Measurements from ENCODE around the gene EPM2AIP1.

EPM2AIP1 gene

DNA sequence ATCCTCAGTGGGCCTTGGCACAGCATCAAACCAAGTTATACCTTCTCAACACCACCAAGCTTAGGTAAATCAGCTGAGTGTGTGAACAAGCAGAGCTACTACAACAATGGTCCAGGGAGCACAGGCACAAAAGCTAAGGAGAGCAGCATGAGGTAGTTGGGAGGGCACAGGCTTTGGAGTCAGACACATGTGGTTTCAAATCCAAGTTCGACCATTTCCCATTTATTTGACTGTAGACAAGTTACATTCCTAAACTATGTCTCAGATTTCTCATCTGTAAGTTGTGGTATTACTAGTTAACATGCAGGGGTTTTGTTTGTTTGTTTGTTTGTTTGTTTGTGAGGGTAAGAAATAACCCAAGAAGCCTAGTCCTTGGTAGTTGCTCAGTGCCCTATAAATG lies 47.3 kb upstream of the EPM2AIP1 start:
- Histone ChIP-seq H3F3A (ENCODE audit: low read depth) (no peaks in the 10 kb centered on the region), H3K4me2 (ENCODE audit: low read depth, low read length, poor library complexity, severe bottlenecking) (no peak overlapping the region), H3K4me3 (ENCODE audit: low read length, poor library complexity, severe bottlenecking) (no peak overlapping the region), H3K36me3 (ENCODE audit: insufficient read depth, low read length) (peaks cover 78% of the 10 kb centered on the region), H3K4me1 (ENCODE audit: insufficient read depth, low read length, poor library complexity, severe bottlenecking) (no peaks in the 10 kb centered on the region), H3K27me3 (ENCODE audit: insufficient read depth, low read length, poor library complexity, severe bottlenecking) (no peaks in the 10 kb centered on the region), H4K20me1 (ENCODE audit: insufficient read depth, low read length, poor library complexity, severe bottlenecking) (no peaks in the 10 kb centered on the region), H3K9me3 (ENCODE audit: insufficient read depth, low read depth, low read length) (peaks cover 10% of the 10 kb centered on the region; the same call in 1 of the 2 replicates), H2AFZ (ENCODE audit: low read length) (no peak overlapping the region), H3K79me2 (ENCODE audit: insufficient read depth, low read length) (no peaks in the 10 kb centered on the region), H3K9ac (ENCODE audit: low read depth, low read length, poor library complexity, severe bottlenecking) (no peak overlapping the region), H3K9me2 (replicated peaks; ENCODE audit: low read depth, low read length) (no peaks in the 10 kb centered on the region)
- TF ChIP-seq, protein P1, sequence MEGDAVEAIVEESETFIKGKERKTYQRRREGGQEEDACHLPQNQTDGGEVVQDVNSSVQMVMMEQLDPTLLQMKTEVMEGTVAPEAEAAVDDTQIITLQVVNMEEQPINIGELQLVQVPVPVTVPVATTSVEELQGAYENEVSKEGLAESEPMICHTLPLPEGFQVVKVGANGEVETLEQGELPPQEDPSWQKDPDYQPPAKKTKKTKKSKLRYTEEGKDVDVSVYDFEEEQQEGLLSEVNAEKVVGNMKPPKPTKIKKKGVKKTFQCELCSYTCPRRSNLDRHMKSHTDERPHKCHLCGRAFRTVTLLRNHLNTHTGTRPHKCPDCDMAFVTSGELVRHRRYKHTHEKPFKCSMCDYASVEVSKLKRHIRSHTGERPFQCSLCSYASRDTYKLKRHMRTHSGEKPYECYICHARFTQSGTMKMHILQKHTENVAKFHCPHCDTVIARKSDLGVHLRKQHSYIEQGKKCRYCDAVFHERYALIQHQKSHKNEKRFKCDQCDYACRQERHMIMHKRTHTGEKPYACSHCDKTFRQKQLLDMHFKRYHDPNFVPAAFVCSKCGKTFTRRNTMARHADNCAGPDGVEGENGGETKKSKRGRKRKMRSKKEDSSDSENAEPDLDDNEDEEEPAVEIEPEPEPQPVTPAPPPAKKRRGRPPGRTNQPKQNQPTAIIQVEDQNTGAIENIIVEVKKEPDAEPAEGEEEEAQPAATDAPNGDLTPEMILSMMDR (conservative IDR thresholded peaks at IDR 0.05; ENCODE audit: low read length), result no peak
- TF ChIP-seq EZH2phosphoT487 (IDR thresholded peaks at IDR 0.05; ENCODE audit: borderline replicate concordance), result no peak

GRCh38 chr3:37039161-37039846 lies 46.4 kb upstream of the EPM2AIP1 start:
- H3K27me3 ChIP-seq (ENCODE audit: insufficient read depth, low read length, poor library complexity, severe bottlenecking), result no peaks in the 10 kb centered on the region
- H3K36me3 ChIP-seq (ENCODE audit: insufficient read depth, low read length), result peaks cover 82% of the 10 kb centered on the region
- TF ChIP-seq EZH2phosphoT487 (IDR thresholded peaks at IDR 0.05; ENCODE audit: borderline replicate concordance), result no peak
- TF ChIP-seq, protein P1 (conservative IDR thresholded peaks at IDR 0.05; ENCODE audit: low read length), result no peak

GRCh38 chr3:37037352-37037751 lies 44.4 kb upstream of the EPM2AIP1 start:
- Histone ChIP-seq H3K79me2 (ENCODE audit: insufficient read depth, low read length) (no peaks in the 10 kb centered on the region), H3K4me1 (ENCODE audit: insufficient read depth, low read length, poor library complexity, severe bottlenecking) (no peaks in the 10 kb centered on the region), H2AFZ (ENCODE audit: low read length) (no peak overlapping the region), H3K4me3 (ENCODE audit: low read length, poor library complexity, severe bottlenecking) (no peak overlapping the region), H3K36me3 (ENCODE audit: insufficient read depth, low read length) (peaks cover 90% of the 10 kb centered on the region), H3K9ac (ENCODE audit: low read depth, low read length, poor library complexity, severe bottlenecking) (no peak overlapping the region), H3K4me2 (ENCODE audit: low read depth, low read length, poor library complexity, severe bottlenecking) (no peak overlapping the region), H3K27me3 (ENCODE audit: insufficient read depth, low read length, poor library complexity, severe bottlenecking) (no peaks in the 10 kb centered on the region), H3K9me3 (ENCODE audit: insufficient read depth, low read depth, low read length) (peaks cover 16% of the 10 kb centered on the region; the same call in 1 of the 2 replicates), H4K20me1 (ENCODE audit: insufficient read depth, low read length, poor library complexity, severe bottlenecking) (no peaks in the 10 kb centered on the region), H3F3A (ENCODE audit: low read depth) (no peaks in the 10 kb centered on the region), H3K9me2 (replicated peaks; ENCODE audit: low read depth, low read length) (no peaks in the 10 kb centered on the region)
- no peak for TF ChIP-seq EZH2phosphoT487 (IDR thresholded peaks at IDR 0.05; ENCODE audit: borderline replicate concordance)
- TF ChIP-seq, protein P1 (conservative IDR thresholded peaks at IDR 0.05; ENCODE audit: low read length), result no peak

More at GRCh38 chr3:37039161-37039846, 46.4 kb upstream of the EPM2AIP1 start:
- no peaks in the 10 kb centered on the region for H3F3A ChIP-seq (ENCODE audit: low read depth)
- no peaks in the 10 kb centered on the region for H4K20me1 ChIP-seq (ENCODE audit: insufficient read depth, low read length, poor library complexity, severe bottlenecking)
- no peaks in the 10 kb centered on the region for H3K79me2 ChIP-seq (ENCODE audit: insufficient read depth, low read length)
- peaks cover 16% of the 10 kb centered on the region; the same call in 1 of the 2 replicates for H3K9me3 ChIP-seq (ENCODE audit: insufficient read depth, low read depth, low read length)
- H3K4me1 ChIP-seq (ENCODE audit: insufficient read depth, low read length, poor library complexity, severe bottlenecking), result no peaks in the 10 kb centered on the region
- no peak overlapping the region for H2AFZ ChIP-seq (ENCODE audit: low read length)
- no peak overlapping the region for H3K4me2 ChIP-seq (ENCODE audit: low read depth, low read length, poor library complexity, severe bottlenecking)
- no peak overlapping the region for H3K9ac ChIP-seq (ENCODE audit: low read depth, low read length, poor library complexity, severe bottlenecking)
- H3K9me2 ChIP-seq (replicated peaks; ENCODE audit: low read depth, low read length), result no peaks in the 10 kb centered on the region
- no peak overlapping the region for H3K4me3 ChIP-seq (ENCODE audit: low read length, poor library complexity, severe bottlenecking)
